HG03196 (cell line): ENCODE data around the gene SLC2A5.
A peak's percentile ranks its signal among the peaks of the same experiment; 100 is the strongest.
"Not testable (repeated sequence)": the region's sequence is repeated elsewhere in the genome, so short reads cannot be mapped to it uniquely, and the experiment has no call there.

ENCODE experiments used
- ATAC-seq: cut with Tn5 transposase; IDR thresholded peaks from one replicate; pipeline ENCODE4 v1.9.1; 2021; ENCODE audit not compliant: unreplicated experiment

The SLC2A5 gene

GRCh38 chr1:9009438-9010370 lies 59.7 kb downstream of the SLC2A5 start:
- no peak for ATAC-seq

- no peak for ATAC-seq
Observed at GRCh38 chr1:9008236-9008635, 61.2 kb downstream of the SLC2A5 start.

GRCh38 chr1:9006956-9007615 lies 62.3 kb downstream of the SLC2A5 start:
- ATAC-seq = no peak

DNA sequence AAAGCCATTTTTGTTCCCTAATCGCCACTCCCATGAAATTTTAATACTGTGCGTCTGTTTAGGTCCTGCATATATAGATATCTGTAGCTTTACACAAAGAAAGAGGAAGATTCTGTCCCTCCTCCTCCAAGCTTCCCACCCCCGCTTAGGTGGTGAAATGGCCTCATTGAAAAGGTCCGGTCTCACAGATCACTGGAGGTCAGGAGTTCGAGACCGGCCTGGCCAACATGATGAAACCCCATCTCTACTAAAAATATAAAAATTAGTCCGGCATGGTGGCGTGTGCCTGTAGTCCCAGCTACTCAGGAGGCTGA lies 64.1 kb downstream of the SLC2A5 start:
- ATAC-seq = no peak

- peak; percentile 53 for ATAC-seq
Observed at GRCh38 chr1:9004700-9005394, 64.6 kb downstream of the SLC2A5 start.

GRCh38 chr1:9004031-9004699 lies 65.3 kb downstream of the SLC2A5 start:
- ATAC-seq = no peak

- not testable (repeated sequence) for ATAC-seq
Observed at GRCh38 chr1:9002215-9002560, 67.2 kb downstream of the SLC2A5 start.

DNA sequence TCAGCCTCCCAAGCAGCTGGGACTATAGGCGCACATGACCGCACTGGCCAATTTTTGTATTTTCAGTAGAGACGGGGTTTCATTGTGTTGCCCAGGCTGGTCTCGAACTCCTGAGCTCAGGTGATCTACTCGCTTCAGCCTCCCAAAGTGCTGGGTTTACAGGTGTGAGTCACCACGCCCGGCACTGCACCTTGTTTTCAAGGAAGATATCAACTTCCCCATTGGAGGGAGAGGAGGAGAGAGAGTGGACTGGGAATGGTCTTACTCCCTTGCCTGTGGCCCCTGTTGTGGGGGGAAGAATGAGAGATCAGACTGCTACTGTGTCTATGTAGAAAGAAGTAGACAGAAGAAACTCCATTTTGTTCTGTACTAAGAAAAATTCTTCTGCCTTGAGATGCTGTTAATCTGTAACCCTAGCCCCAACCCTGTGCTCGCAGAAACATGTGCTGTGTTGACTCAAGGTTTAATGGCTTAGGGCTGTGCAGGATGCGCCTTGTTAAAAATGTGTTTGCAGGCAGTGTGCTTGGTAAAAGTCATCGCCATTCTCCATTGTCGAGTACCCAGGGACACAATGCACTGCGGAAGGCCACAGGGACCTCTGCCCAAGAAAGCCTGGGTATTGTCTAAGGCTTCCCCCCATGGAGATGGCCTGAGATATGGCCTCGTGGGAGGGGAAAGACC lies 67.8 kb downstream of the SLC2A5 start:
- not testable (repeated sequence) for ATAC-seq

- not testable (repeated sequence) for ATAC-seq
Observed at GRCh38 chr1:8993962-8994675, 75.3 kb downstream of the SLC2A5 start.

- no peak for ATAC-seq
Observed at GRCh38 chr1:8992936-8993687, 76.3 kb downstream of the SLC2A5 start.

DNA sequence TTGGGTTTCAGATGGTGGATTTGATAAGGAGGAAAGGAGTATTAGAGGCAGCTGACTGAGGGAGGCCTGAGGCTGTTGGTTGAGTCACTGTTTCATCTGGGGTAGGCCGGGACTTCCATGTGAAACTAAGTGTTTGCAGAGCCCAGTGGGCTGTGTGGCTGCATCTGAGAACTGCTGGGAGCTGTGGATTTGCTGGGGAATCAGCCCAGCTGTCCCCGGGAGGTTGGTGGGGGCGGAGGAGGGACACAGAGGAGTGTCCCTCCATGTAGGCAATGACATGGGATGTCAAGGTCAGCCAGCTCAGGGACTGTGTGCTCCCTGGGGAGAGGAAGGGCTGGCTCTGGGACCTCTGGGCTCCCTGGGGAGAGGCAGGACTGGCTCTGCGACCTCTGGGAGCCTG lies 79.6 kb downstream of the SLC2A5 start:
- no peak for ATAC-seq

GRCh38 chr1:8989061-8989460 lies 80.4 kb downstream of the SLC2A5 start:
- no peak for ATAC-seq

DNA sequence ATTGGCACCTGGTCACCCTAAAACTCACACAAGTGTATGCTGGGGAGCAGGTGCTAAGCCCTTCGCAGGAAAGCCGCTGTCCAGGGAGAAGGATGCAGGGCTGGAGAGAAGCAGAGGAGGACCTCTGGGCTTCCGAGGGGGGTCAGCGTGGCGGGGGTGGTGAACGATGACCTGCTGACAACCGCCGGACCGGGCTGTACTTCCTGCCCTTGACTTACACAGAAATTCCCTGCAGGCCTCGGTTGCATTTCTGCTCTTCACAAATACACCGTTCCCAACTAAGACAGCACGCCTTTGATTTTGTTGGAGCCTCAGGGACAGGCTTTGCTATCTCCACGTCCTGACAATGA lies 80.8 kb downstream of the SLC2A5 start:
- no peak for ATAC-seq

GRCh38 chr1:8987881-8988617 lies 81.4 kb downstream of the SLC2A5 start:
- ATAC-seq = no peak

- no peak for ATAC-seq
Observed at GRCh38 chr1:8986814-8987190, 82.6 kb downstream of the SLC2A5 start.

- no peak for ATAC-seq
Observed at GRCh38 chr1:8985915-8986813, 83.3 kb downstream of the SLC2A5 start.
